ENCODE measurements around the gene FRMD4A.
"Not testable (repeated sequence)": the region's sequence is repeated elsewhere in the genome, so short reads cannot be mapped to it uniquely, and the experiment has no call there.

FRMD4A gene

DNA sequence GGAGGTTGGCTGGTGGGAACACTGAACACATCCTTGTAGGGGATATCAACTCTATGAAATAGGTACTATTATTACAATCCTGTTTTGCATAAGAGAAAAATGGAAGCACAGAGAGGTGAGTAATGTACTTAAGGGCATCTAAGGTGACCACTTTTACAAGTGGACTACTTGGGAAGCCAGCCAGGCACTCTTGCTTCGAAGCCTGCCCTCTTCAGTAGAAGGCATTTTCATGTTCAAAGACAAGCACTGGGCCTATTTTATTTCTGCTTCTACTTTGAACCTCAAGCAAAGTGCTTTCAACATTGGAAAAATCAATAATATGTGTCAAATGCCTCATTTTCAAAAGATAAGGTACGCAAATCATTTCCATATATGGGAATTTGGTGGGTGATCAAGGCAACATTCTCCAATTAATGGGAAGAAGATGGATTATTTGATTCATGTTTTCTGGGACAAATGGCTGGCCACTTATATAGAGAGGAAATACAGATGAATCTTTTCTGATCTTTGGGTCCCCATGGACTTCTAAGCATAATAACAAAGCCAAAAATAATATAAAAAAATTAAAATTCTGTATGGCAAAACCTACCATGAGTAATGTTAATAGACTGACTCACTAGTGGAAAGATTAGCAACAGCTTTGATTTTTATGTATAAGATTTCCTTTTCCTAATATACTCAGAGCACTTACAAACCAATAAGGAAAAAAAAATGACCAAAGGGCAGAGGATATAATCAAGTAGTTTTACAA lies 270.2 kb downstream of the FRMD4A start:
- DNase-seq (ENCODE audit: low read depth, low spot score): no peak

DNA sequence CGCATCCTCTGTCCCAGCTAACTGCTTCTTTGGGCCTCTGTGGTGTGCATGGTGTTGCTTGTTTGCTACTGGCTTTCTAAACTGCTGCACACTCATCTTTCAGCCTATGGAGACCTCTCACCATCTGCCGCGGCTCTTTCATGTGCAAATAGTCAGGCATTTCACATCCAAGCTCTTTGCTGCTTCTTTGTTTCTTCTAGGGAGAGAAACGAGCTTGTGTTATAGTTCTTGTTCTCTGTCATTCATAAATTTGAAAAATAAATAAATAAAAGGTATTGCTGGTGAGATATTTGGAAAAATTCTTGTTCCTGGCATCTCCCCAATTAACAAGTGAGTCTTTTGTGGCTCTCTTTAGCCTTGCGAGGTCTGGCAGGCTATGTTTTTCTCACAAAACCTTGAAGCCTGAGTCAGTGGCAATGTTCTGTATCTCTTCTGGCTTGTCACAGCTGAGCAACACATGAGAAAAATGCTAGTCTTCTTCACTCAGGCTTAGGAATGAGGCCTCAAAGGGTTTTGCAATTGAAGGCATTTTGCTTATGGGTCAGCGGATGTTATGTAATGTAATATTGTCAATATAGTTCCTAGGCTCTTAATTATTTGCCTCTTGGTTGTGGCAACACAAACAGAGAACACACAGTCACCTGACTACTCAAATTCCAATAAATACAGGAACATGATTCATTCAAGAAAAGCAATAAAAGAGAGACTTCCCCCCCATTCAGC lies 274.0 kb downstream of the FRMD4A start:
- no peak for DNase-seq (ENCODE audit: low read depth, low spot score)

DNA sequence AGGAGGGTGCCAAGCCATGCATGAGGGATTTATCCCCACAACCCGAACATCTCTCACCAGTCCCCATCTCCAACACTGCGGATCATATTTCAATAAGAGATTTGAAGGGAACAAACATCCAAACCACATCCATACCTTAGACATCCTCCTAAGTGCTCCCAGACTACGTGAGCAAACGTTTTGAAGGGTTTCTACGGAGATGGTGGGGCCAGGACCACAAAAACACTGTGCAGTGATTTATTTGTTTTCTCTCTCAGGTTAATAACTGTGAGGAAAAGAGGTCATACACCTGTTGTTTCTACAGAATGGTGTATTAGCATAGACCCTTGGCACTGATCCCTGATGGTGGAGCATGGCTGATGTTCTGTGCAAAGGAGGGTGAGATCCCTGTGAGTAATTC lies 277.8 kb downstream of the FRMD4A start:
- no peak for DNase-seq (ENCODE audit: low read depth, low spot score)

DNA sequence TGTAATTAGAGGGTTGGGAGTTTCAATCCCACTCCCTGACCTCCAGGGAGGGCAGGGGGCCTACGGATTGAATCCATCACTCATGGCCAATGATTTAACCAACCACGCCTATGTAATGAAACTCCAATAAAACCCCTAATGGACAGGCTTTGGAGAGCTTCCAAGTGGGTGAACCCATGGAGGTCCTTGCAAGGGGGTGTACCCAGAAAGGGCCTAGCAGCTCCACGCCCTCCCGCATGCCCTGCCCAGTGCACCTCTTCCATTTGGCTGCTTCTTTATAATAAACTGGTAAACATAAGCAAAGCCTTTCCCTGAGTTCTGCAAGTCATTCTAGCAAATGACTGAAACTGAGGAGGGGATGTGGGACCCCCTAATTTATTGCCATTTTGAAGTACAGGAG lies 280.1 kb downstream of the FRMD4A start:
- no peak for DNase-seq (ENCODE audit: low read depth, low spot score)

DNA sequence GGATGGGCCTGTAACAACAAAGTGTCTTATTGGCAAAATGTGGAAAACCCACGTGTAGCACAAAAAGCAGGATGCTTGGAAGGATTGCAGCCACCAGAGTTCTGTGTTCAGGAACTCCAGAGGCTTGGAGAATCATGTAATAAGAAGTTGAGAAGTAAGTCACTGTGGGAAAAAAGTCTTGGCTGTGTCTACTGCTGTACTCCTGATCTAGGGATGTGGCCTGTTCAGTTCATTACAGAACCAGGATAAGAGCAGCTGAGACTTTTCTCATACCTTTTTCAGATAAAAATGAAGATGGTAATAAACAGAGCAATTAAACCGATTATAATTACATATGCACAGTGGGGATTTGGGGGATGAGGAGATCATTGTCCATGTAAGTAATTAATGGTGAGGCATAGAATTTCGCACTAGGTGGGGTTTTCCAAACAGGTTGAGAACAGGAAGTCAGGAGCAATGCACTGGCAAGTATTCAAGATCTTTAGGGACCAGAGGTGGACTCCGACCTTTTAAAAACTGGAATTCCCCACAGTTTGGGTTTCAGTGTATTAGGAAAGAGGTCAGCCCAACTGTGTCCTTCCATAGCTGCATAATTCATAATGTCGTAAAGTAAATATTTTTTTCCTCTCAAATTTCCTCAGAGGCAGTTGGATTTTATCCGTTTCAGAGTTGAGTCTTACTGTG lies 281.7 kb downstream of the FRMD4A start:
- no peak for DNase-seq (ENCODE audit: low read depth, low spot score)

DNA sequence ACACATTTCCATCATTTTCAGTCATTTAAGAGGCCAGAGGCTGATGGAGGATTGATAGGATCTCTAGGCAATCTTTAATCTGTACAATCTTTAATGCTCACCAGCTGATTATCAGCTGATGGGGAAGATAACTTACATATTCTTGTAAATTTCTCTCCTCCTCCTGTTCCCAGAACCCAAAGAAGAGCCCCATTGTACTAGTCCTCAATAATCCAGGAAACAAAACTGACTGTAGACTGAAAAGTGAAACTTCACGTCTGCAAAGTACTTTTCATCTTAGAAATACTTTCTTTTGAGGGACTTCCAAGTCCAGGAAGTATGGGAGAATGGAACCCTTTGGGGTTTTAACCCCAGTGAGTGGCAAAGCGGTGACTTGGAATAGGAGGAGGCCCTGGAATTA lies 283.3 kb downstream of the FRMD4A start:
- DNase-seq (ENCODE audit: low read depth, low spot score): no peak

DNA sequence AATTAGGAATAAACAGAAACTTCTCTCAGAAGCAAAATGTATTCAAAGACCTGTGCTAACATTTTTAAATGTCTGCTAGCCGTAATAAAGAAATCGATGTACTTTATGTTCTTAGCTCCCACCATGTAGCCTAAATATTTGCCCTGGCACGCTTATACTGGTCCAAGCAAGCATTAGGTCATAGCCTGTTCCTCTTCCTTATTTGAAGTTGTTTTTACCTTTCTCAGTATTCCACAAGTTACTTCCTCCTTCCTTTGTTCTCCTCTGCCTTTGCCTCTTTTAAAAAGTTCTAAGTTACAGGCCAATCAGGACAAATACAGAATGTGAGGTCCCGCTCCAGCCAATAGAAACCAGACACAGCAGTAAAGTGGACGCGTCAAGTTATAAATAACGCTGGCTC lies 288.7 kb downstream of the FRMD4A start:
- not testable (repeated sequence) for DNase-seq (ENCODE audit: low read depth, low spot score)

DNA sequence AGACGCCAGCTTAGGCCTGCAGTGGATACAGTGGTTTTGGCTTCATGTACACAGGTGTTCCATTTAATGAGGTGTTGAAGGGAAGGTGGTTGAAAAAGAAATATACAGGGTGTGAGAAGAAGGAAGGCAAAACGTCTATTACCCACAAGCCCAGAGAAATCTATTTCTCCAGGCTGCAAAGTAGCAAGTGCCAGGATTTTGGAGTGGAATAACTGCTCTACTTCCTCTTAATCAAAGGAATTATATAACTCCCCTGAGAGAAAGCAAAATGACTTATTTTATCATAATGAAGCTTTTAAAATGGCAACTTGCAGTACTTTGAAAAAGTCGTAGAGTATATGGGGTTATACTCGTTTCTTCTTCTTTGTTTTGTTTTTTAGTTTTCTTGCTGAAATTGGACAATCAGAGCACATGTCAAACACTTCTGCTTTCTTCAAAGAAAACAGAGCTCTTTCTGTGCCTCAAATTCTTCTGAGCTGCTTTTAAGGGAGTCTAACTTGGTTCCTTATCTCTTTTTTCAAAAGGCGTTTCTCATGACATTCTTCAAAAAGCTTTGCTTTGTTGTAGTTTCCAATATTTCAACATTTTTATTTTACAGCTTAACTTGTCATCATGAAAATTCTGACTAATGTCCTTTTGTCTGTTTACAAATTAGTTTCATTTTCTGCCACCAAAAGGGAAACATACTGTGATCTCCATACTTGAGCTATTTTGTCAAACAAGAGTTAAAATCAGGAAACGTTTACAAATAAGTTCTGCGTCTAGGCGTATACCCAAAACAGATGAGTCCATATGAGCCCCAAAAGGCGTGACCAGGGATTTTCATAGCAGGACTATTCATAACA lies 289.7 kb downstream of the FRMD4A start:
- DNase-seq (ENCODE audit: low read depth, low spot score): no peak

DNA sequence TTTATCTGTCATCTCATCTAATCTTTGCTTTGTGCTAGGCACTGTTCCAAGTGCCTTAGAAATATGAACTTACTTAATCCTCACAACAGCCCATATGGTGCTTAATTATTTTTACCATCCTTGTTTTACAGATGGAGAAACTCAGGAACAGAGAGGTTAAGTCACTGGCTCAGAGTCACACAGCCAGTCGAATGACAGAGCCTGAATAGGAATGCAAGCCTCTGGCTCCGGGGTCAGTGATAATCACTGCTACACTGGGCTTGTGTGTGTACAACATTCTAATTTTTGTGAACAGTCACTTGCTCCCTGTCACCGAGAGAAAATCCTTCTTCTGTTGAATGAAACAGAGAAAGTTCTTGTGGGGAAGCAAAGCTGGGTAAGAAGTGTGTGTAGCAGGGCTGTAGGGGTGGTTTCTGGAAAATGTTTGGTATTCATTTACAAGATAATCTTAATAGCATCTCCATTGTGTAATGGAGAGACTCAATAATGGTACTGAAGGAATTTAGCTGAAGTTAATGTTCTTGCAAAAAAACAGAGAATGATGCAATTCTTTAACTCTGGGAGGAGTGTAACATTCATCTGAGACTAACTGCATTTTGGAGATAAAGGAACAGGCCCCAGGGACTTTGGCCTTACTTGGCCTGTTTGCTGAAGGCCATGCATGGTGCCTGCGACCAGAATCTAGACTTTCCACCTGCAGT lies 290.6 kb downstream of the FRMD4A start:
- no peak for DNase-seq (ENCODE audit: low read depth, low spot score)

DNA sequence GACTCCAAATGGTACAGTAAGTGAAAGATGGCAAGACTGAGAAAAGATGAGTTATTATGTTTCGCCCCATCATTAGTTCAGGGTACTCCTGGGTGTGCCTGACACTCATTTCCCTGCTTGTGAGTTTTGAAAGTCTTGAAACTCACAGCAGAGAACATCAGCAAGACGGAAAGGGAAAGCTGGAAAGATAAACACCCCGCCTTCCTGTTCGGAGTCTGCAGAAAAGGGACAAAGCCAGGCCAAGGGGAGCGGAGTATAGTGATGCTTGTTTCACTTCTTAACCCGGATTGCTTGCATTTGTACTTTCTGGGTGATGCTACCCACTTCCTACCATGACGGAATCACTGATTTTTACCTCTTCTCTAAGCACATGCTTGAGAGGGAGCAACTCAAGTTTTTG lies 294.5 kb downstream of the FRMD4A start:
- no peak for DNase-seq (ENCODE audit: low read depth, low spot score)

DNA sequence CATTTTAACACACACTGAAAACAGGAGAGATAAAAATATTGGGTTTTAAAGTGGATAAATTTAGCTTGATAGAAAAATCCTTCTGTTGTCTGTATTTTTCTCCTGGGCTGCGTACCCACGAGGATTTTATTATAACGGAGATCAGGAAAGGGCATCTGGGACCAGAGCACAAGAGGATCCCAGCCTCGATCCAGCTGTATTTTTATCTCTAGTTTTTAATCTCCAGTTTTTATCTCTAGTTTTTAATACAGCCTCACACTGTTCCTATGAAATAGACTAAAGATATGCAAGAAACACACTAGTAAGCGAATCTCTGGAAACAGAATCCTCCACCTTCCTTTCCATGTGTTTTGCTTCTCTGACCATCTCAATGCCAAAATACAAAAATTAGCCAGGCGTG lies 295.2 kb downstream of the FRMD4A start:
- DNase-seq (ENCODE audit: low read depth, low spot score): no peak

DNA sequence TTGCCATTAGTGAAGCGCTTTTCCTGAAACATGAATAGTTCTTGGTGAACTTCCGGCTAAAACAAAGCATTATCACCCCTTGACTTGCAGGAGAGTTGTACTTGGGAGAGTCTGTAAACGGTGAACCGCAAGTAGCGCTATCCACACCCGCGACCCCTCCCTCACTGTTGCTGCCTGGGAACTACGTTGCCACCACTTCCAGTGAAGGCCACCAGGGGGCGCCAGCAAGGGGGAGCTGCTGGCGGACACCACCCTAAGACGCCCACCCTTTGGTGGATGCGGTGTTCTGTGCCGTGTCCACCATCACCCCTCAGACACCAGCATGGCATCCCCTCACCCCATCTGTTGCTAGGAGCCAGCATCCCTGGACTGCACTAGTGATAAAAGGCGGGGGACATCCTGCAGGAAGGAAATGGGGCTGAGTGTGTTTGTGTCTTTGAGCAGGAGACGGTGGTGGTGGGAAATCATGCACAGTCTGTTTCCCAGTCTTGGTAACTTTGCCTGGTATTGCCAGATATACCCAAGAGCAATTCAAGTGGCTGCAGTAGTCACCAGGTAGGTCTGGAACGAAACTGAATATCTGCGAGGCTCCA lies 298.2 kb downstream of the FRMD4A start:
- peak; percentile 10 for DNase-seq (ENCODE audit: low read depth, low spot score)

DNA sequence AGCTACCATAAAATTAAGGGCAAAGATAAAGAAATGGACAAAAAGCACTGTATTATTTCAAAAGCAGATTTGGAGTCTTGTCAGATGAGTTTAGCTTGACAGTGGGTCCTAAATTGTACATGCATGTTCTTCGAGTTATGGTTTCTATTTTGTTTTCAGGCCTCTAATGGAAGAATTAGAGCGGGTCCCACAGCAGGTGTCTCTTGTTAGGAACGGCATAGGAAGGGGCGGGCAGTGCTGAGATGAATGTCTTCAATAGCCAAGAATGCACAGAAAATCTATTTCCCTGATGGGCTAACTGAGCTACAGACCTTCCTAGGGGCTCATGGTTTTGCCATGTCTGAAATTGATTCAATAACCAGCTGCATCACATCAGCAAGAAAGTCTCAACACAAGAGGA lies 304.4 kb downstream of the FRMD4A start:
- no peak for DNase-seq (ENCODE audit: low read depth, low spot score)

DNA sequence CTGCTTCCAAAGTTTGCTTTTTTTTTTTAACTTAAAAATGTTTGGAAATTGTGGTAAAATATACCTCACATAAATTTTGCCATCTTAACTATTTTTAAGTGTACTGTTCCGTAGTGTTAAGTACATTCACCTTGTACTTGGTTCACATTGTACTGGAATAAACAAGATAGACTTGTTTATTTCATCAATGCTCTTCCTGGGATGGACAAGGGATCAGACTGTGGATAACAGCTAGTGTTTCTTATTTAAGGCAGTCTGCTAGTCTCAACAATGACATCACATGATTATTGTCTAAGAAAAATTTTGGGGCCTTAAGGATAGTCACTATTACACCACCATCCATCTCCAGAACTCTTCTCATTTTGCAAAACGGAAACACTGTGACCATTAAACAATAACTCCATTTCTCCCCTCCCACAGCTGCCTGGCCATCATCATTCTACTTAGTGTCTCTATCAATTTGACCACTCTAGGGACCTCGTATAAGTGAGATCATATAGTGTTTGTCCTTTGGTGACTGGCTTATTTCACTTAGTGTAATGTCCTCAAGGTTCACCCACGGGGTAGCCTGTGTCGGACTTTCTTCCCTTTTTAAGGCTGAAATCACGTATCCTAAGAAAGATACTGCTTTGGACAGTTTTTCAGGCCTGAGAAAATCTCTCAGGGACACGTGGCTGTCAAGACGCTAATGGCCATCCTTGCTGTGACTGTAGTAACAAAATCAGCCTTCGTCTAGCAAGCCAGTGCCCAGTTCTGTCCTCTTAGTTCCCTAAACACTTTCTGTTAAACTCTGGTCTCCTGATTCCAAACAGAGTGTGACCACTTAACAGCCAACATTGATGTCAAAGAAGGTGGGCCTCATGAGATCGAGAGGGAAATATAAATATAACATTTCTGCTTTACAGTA lies 305.2 kb downstream of the FRMD4A start:
- DNase-seq (ENCODE audit: low read depth, low spot score): no peak

DNA sequence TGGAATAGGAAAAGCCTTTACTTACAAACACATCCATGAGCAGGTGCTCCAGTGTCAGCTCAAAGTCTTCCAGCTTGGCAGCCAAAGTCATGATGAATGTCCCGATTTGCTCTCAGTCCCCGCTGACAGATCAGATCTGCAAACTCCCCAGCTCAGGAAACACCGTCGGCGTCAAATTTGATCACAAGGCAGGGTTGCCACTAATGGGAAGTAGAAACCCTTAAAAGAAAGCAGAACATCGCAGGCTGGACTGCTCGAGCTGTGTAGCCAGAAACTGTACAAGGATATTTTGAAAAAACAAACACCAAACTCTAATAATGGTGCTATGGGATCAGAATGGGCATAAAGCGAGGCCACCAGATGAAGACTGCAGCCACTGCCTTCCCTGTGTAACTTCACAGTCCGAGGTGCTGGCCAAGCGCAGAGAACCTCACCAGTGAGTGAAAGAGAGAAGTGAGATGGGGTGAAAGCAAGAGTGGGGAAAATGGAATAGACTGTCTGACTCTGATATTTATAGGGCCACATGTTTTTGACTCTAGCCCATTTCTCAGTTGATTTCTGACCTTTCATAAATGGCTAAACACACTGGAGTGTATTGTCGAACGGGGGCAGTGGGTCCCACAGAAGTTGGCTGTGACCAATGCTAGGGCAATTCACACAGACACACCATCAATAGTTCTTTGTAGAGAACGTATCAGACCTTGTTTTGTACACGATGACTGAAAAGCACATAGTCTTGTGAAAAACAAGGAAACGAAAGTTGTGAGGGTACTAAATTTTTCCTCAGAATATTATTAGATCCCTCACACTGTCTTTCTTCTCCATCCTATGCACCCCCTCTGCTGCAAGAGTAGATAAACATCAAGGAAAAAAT lies 306.2 kb downstream of the FRMD4A start:
- no peak for DNase-seq (ENCODE audit: low read depth, low spot score)

DNA sequence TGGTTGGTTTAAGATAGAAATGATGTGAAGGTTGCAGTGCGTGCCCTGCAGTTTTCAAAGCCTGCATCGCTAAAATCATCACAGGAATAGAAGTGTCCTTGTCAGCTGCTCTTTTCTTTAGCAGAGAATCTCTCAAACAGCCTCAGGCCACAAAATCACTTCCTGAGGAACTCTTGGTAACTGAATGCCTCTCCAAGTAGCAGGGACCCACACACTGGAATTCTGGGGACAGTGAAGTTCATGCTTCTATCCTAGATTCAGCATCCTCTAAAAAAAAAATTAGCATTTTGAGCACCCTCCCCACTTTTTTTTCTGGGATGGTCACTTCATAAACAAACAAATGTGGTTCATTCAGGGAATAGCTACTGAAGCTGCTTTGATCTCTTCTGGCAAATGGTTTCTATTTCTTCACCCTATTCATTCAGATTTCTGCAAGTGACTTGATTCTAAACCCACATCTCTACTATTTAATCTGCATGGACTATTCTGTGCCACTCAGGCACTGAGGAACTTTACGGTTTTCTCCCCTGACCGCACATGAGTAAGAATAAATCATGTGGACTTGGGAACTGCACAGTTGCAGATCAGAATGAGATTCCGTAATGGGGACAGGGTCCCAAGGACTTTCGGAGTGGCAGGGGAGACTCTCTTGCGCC lies 306.9 kb downstream of the FRMD4A start:
- no peak for DNase-seq (ENCODE audit: low read depth, low spot score)

DNA sequence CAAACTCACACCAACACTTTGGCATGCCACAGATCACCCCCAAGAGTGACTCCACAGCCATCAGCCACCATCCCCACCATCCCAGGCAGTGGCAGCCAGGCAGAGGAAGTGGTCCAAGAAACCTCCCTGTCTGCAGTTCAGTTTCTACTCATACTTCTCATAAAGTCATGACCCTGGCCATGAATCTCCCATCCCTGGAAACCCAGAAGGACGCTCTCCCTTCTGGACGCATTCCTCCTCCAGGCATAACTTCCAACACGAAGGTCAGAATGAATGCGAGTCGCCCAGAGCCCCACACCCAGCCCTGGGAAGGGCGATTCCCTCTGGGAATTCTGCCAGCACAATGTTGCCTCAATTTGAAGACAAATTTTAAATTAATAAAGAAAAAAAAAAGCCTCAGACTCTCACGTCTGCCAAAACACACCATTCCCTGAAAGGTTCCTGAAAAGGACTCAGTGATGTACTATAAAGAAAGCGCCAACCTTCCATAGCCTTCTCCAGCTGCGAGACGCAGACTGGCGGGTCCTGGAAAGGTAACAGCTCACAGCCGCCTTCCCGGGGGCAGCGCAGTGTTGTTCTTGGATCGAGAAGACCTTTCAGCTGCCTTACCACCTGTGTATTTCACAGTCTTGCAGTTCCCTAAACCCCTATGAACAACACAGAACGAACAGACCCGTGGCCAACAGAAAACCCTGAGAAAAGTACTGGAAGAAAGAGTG lies 307.6 kb downstream of the FRMD4A start:
- no peak for DNase-seq (ENCODE audit: low read depth, low spot score)

DNA sequence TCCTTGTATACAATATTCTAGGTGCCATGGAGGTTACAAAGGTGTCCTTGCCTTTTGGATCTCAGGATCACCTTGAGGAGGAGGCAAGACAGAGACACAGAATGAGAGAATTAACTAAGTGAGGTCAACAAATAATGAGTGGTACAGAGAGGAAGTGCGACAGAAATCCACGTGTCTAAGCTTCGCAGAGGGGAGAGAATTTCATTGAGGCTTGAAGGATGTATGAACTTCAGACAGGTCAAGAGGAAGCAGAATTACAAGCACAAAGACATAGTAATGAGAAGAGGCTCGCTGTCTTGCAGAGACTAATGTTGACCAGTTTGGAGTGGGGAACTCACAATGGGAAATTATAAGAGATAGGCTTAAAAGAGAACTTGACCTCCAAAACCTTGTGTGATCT lies 308.7 kb downstream of the FRMD4A start:
- no peak for DNase-seq (ENCODE audit: low read depth, low spot score)

Data from activated CD4-positive, CD25-positive, alpha-beta regulatory T cell treated with anti-CD3 and anti-CD28 coated beads, Interleukin-2, amount 50 U/mL, for 16 hours (primary cell).